Esophagus squamous epithelium (tissue), 4 donors: ENCODE data around the gene NAA11.

Source experiments
- POLR2A ChIP-seq, 4 donors: fragments of 450-650 bp; IDR thresholded peaks; one replicate each; pipeline ENCODE4 v1.6.1; 2017; ENCODE audit warnings: antibody characterized with exemption in 4 of 4, mild to moderate bottlenecking in 4 of 4, moderate library complexity in 3 of 4
- TF ChIP-seq, protein P1 (sequence below), 6 experiments: fragments of 450-650 bp in 4 of 6; fragments of 200-600 bp in 2 of 6; sonication (generic) in 2 of 6; IDR thresholded peaks; one replicate each; pipeline ENCODE4 v1.5.1; 2016 to 2019; ENCODE audit warnings: antibody characterized with exemption in 6 of 6, mild to moderate bottlenecking in 4 of 6, moderate library complexity in 4 of 6

- TF ChIP-seq, protein P1, sequence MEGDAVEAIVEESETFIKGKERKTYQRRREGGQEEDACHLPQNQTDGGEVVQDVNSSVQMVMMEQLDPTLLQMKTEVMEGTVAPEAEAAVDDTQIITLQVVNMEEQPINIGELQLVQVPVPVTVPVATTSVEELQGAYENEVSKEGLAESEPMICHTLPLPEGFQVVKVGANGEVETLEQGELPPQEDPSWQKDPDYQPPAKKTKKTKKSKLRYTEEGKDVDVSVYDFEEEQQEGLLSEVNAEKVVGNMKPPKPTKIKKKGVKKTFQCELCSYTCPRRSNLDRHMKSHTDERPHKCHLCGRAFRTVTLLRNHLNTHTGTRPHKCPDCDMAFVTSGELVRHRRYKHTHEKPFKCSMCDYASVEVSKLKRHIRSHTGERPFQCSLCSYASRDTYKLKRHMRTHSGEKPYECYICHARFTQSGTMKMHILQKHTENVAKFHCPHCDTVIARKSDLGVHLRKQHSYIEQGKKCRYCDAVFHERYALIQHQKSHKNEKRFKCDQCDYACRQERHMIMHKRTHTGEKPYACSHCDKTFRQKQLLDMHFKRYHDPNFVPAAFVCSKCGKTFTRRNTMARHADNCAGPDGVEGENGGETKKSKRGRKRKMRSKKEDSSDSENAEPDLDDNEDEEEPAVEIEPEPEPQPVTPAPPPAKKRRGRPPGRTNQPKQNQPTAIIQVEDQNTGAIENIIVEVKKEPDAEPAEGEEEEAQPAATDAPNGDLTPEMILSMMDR (IDR thresholded peaks at IDR 0.05), result no peak
- TF ChIP-seq POLR2A (IDR thresholded peaks at IDR 0.05), result no peak
These were observed 38.1 kb downstream of the NAA11 start for GRCh38 chr4:79287718-79288117.
